Sigmoid colon (tissue), 4 donors: Measurements from ENCODE around the gene RANBP2.
"Not testable (repeated sequence)": the region's sequence is repeated elsewhere in the genome, so short reads cannot be mapped to it uniquely, and the experiment has no call there.

ENCODE experiments used
- CTCF ChIP-seq, 4 experiments: fragments of 450-650 bp in 3 of 4; fragments of 200-600 bp in 1 of 4; IDR thresholded peaks; one replicate each; pipeline ENCODE4 v1.5.1; 2016 to 2019; ENCODE audit warnings: antibody characterized with exemption in 4 of 4, mild to moderate bottlenecking in 3 of 4, moderate library complexity in 2 of 4
- EP300 ChIP-seq, 4 donors: sonication (generic); formaldehyde crosslinking; IDR thresholded peaks; one replicate each; pipeline ENCODE4 v1.6.1; 2017; ENCODE audit warnings: antibody characterized with exemption in 4 of 4
- POLR2A ChIP-seq, 2 donors: fragments of 450-650 bp; IDR thresholded peaks; one replicate each; pipeline ENCODE4 v1.6.1; 2016; ENCODE audit warnings: antibody characterized with exemption in 2 of 2, mild to moderate bottlenecking in 2 of 2, moderate library complexity in 2 of 2
- POLR2AphosphoS5 ChIP-seq, 4 donors: sonication (generic); formaldehyde crosslinking; IDR thresholded peaks; one replicate each; pipeline ENCODE4 v1.6.1; 2017; ENCODE audit warnings: antibody characterized with exemption in 4 of 4

GRCh38 chr2:108767859-108768258, 48.6 kb downstream of the RANBP2 start:
- TF ChIP-seq CTCF, POLR2A, POLR2AphosphoS5, EP300 (IDR thresholded peaks at IDR 0.05): not testable (repeated sequence)
